Sigmoid colon (tissue), 4 donors: ENCODE data around the gene RAB43.

Source experiments
- EP300 ChIP-seq, 4 donors: sonication (generic); formaldehyde crosslinking; IDR thresholded peaks; one replicate each; pipeline ENCODE4 v1.6.1; 2017; ENCODE audit warnings: antibody characterized with exemption in 4 of 4
- POLR2A ChIP-seq, 2 donors: fragments of 450-650 bp; IDR thresholded peaks; one replicate each; pipeline ENCODE4 v1.6.1; 2016; ENCODE audit warnings: antibody characterized with exemption in 2 of 2, mild to moderate bottlenecking in 2 of 2, moderate library complexity in 2 of 2
- POLR2AphosphoS5 ChIP-seq, 4 donors: sonication (generic); formaldehyde crosslinking; IDR thresholded peaks; one replicate each; pipeline ENCODE4 v1.6.1; 2017; ENCODE audit warnings: antibody characterized with exemption in 4 of 4
- TF ChIP-seq, protein P1 (sequence below), 4 experiments: fragments of 450-650 bp in 3 of 4; fragments of 200-600 bp in 1 of 4; IDR thresholded peaks; one replicate each; pipeline ENCODE4 v1.5.1; 2016 to 2019; ENCODE audit warnings: antibody characterized with exemption in 4 of 4, mild to moderate bottlenecking in 3 of 4, moderate library complexity in 2 of 4

DNA sequence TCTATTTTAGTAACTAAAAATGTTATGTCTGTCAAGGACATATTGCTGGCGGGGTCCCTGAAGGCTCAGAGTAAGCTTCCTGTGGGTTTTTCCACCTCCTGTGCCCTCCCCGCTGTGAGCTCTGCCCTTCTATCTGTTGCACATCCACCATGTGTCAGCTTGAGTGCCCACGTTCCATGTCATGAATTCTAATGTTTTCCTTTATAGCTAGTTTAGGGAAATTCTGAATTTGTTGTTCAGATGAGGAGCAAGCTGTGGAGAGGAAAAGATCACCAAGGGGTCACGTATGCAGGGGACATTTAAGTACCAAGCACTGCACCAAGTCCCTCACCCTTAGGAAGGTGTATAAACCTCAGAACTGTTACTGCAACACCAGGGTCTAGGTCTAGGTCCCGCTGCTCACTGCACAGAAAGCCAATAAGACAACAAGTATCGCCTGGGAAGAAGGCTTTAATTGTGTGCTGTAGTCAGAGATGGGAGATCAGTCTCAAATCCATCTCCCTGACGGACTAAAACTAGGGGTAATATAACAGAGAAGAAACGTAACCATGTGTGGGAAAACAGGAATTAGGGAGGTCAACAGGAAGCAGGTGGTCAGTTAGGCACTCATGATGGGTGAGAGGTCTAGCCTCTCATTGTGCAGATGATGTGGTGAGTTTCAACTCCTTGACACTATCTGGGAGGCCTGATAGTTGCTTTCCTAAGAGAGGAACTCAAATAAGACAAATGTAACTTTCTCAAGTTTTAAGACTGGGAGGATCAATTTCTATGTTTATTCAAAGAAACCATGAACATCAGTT lies 51.3 kb downstream of the RAB43 start:
- TF ChIP-seq, protein P1, sequence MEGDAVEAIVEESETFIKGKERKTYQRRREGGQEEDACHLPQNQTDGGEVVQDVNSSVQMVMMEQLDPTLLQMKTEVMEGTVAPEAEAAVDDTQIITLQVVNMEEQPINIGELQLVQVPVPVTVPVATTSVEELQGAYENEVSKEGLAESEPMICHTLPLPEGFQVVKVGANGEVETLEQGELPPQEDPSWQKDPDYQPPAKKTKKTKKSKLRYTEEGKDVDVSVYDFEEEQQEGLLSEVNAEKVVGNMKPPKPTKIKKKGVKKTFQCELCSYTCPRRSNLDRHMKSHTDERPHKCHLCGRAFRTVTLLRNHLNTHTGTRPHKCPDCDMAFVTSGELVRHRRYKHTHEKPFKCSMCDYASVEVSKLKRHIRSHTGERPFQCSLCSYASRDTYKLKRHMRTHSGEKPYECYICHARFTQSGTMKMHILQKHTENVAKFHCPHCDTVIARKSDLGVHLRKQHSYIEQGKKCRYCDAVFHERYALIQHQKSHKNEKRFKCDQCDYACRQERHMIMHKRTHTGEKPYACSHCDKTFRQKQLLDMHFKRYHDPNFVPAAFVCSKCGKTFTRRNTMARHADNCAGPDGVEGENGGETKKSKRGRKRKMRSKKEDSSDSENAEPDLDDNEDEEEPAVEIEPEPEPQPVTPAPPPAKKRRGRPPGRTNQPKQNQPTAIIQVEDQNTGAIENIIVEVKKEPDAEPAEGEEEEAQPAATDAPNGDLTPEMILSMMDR (IDR thresholded peaks at IDR 0.05), result no peak
- TF ChIP-seq POLR2A (IDR thresholded peaks at IDR 0.05) (no peak), EP300 (IDR thresholded peaks at IDR 0.05) (no peak), POLR2AphosphoS5 (IDR thresholded peaks at IDR 0.05) (no peak)
